K562 (cell line): ENCODE data around the gene PPIC. TPM values are rescaled to one million over a fixed set of nuclear protein-coding genes. Genes with fewer than 3 reads are reported as not detected.

ENCODE experiments used
- ATAC-seq: fragments of 200-7000 bp; cut with Tn5 transposase; 3 replicates; pipeline ENCODE4 v1.9.1; 2020; ENCODE audit warnings: moderate library complexity
- BruUV-seq: library from RNA; stranded (reverse); fragments of 400-500 nt; replicated peaks from 2 replicates; lab custom pipeline; 2021; lab: Mats Ljungman, UMichigan
- CTCF ChIA-PET: fragments of 300-600 bp; formaldehyde crosslinking; extraction: SDS; loops from one replicate; lab custom pipeline; 2021; ENCODE audit warnings: low intra/inter-chr PET ratio; lab: Yijun Ruan, JAX
- POLR2A ChIA-PET: fragments of 300-600, 350-650 bp; sonication (Branson Sonifier 250); formaldehyde crosslinking; extraction: SDS; loops from one replicate; lab custom pipeline; 2021; ENCODE audit warnings: antibody characterized with exemption, inconsistent platforms; lab: Yijun Ruan, JAX
- DNase-seq, 4 experiments: peaks; one replicate each; pipeline versions ENCODE4 v3.0.0 to v3.0.0-alpha.2; 2011 to 2018; ENCODE audit warnings: low spot score in 3 of 4, mixed read lengths in 3 of 4; ENCODE audit errors: extremely low read depth in 1 of 4
- FAIRE-seq: peaks from 2 replicates; lab custom pipeline; 2011; peaks lifted over from hg19 to GRCh38; lab: Jason Lieb, UNC
- H2AFZ ChIP-seq: 2 replicates; pipeline ENCODE4 v1.6.0; 2011; ENCODE audit warnings: low read depth, low read length, control low read depth, inconsistent platforms
- H3K27ac ChIP-seq: fragments of 200-600 bp; 3 replicates; pipeline ENCODE4 v1.8.0; 2011; ENCODE audit warnings: low read depth, mild to moderate bottlenecking, control low read depth, inconsistent platforms, low read length, moderate library complexity, mixed read lengths; ENCODE audit errors: extremely low read depth
- H3K27me3 ChIP-seq, 2 experiments: fragments of 300-600 bp in 1 of 2; 2 replicates in 1 of 2; 3 replicates in 1 of 2; pipeline versions ENCODE4 v1.6.0 to v1.8.0; 2011; ENCODE audit warnings: inconsistent platforms in 2 of 2, low read length in 2 of 2, mild to moderate bottlenecking in 1 of 2, mixed read lengths in 1 of 2, moderate library complexity in 1 of 2; ENCODE audit not compliant: control insufficient read depth in 2 of 2, insufficient read depth in 2 of 2
- H3K36me3 ChIP-seq: fragments of 300-600 bp; 3 replicates; pipeline ENCODE4 v1.8.0; 2011; ENCODE audit warnings: mild to moderate bottlenecking, low read length, inconsistent platforms; ENCODE audit not compliant: control insufficient read depth, insufficient read depth
- H3K4me1 ChIP-seq, 2 experiments: fragments of 200-600 bp in 1 of 2; replicated peaks in 1 of 2; 2 replicates in 1 of 2; 3 replicates in 1 of 2; pipeline versions ENCODE4 v1.5.1 to v1.8.0; 2011; ENCODE audit warnings: inconsistent platforms in 2 of 2, low read length in 2 of 2, mild to moderate bottlenecking in 1 of 2, mixed read lengths in 1 of 2, moderate library complexity in 1 of 2; ENCODE audit not compliant: control insufficient read depth in 2 of 2, insufficient read depth in 2 of 2
- H3K4me2 ChIP-seq: 2 replicates; pipeline ENCODE4 v1.6.1; 2011; ENCODE audit warnings: low read length, control low read depth, inconsistent platforms, mixed read lengths; ENCODE audit not compliant: insufficient read depth
- H3K4me3 ChIP-seq: fragments of 200-600 bp; sonication (generic), shearing (Covaris generic); 2 replicates; pipeline ENCODE4 v1.5.1; 2016; ENCODE audit warnings: control low read depth, inconsistent platforms
- H3K79me2 ChIP-seq: fragments of 200-600 bp; 3 replicates; pipeline ENCODE4 v1.8.0; 2011; ENCODE audit warnings: low read length, inconsistent platforms; ENCODE audit not compliant: control insufficient read depth, insufficient read depth
- H3K9ac ChIP-seq, 2 experiments: 2 replicates each; pipeline versions ENCODE4 v1.6.0 to v1.6.1; 2011; ENCODE audit warnings: low read depth in 2 of 2, low read length in 2 of 2, control low read depth in 1 of 2, inconsistent platforms in 1 of 2, mild to moderate bottlenecking in 1 of 2, mixed read lengths in 1 of 2; ENCODE audit not compliant: insufficient read depth in 1 of 2
- H3K9me1 ChIP-seq: one replicate; pipeline ENCODE4 v1.6.0; 2011; ENCODE audit warnings: inconsistent platforms, mild to moderate bottlenecking, low read length, moderate library complexity; ENCODE audit not compliant: control insufficient read depth, insufficient read depth
- H3K9me3 ChIP-seq: replicated peaks from 2 replicates; pipeline ENCODE4 v1.5.1; 2011; ENCODE audit warnings: low read depth, low read length, inconsistent platforms; ENCODE audit not compliant: control insufficient read depth, insufficient read depth
- H4K20me1 ChIP-seq: replicated peaks from 2 replicates; pipeline ENCODE4 v1.6.1; 2011; ENCODE audit warnings: low read length, inconsistent platforms, mixed read lengths; ENCODE audit not compliant: control insufficient read depth, insufficient read depth
- ADNP ChIP-seq: fragments of 200-800 bp; sonication (Bioruptor generic); IDR thresholded peaks from 2 replicates; pipeline ENCODE4 v1.6.1; 2016; ENCODE audit warnings: missing genetic modification characterization, missing compliant biosample characterization
- CHCHD3 ChIP-seq: fragments of 250-450 bp; sonication (Bioruptor Pico); IDR thresholded peaks from 2 replicates; pipeline ENCODE4 v2.1.2; 2022; ENCODE audit warnings: mild to moderate bottlenecking
- ELF2 ChIP-seq: fragments of 250-450 bp; sonication (Bioruptor Pico); IDR thresholded peaks from 2 replicates; pipeline ENCODE4 v1.5.0; 2021; ENCODE audit warnings: mild to moderate bottlenecking
- EZH2 ChIP-seq: IDR thresholded peaks from 2 replicates; pipeline ENCODE4 v1.6.1; 2012; ENCODE audit warnings: low read depth, mild to moderate bottlenecking, inconsistent platforms, low read length, borderline replicate concordance
- HCFC1 ChIP-seq: IDR thresholded peaks from 2 replicates; pipeline ENCODE4 v1.6.1; 2012; ENCODE audit warnings: low read depth, low read length, improper control_type of control experiment
- HSF4 ChIP-seq: fragments of 250-450 bp; sonication (Bioruptor Pico); IDR thresholded peaks from 2 replicates; pipeline ENCODE4 v2.1.2; 2022; ENCODE audit warnings: mild to moderate bottlenecking, moderate library complexity, borderline replicate concordance
- KDM5B ChIP-seq: fragments of 200-600 bp; sonication (generic); IDR thresholded peaks from 2 replicates; pipeline ENCODE4 v1.6.1; 2012; ENCODE audit warnings: low read depth, mild to moderate bottlenecking, moderate library complexity, low read length, control low read depth, inconsistent platforms; ENCODE audit not compliant: insufficient replicate concordance
- MXI1 ChIP-seq: IDR thresholded peaks from 2 replicates; pipeline ENCODE4 v1.6.1; 2011; ENCODE audit warnings: low read depth, mild to moderate bottlenecking, improper control_type of control experiment, low read length
- ZNF830 ChIP-seq: fragments of 250-450 bp; sonication (Bioruptor Pico); IDR thresholded peaks from 2 replicates; pipeline ENCODE4 v1.5.0; 2021; ENCODE audit warnings: mild to moderate bottlenecking
- WGBS: fragments of 100-300 bp; shearing (Covaris generic); methylation state at CpG from one replicate; pipeline ENCODE4 v1.1.6; 2016; ENCODE audit warnings: low coverage, mixed read lengths; ENCODE audit not compliant: insufficient coverage; ENCODE audit errors: missing lambda C conversion rate; 5-methylcytosine and 5-hydroxymethylcytosine counted together
- in situ Hi-C: fragments of 300-500 bp; cut with MboI; formaldehyde crosslinking; loops from 4 replicates; pipeline ENCODE4 v1.15.0; 2018; ENCODE audit warnings: inconsistent platforms, mixed read lengths
- intact Hi-C: fragments of 100-400 bp; cut with micrococcal nuclease; formaldehyde crosslinking; loops from 2 replicates; pipeline ENCODE4 v1.14.2; 2022
- polyA plus RNA-seq, 8 experiments: library from polyadenylated mRNA; depleted of rRNA in 4 of 8; stranded (reverse) in 5 of 8; unstranded in 3 of 8; fragments of >200 nt; fragmentation: Nextera tagmentation in 2 of 8; fragmentation: Illumina TruSeq in 1 of 8; extraction: Ambion mirVana in 2 of 8; extraction: Trizol in 1 of 8; gene quantifications; 2 replicates each; pipeline versions ENCODE4 v1.2.1 to v1.2.3, GENCODE V29; 2011 to 2014; ENCODE audit warnings: inconsistent platforms in 1 of 8, missing spikeins in 1 of 8
- total RNA-seq, 7 experiments: library from RNA; depleted of rRNA in 6 of 7; stranded (reverse); fragments of >200 nt in 6 of 7; fragmentation: Illumina TruSeq in 2 of 7; extraction: Trizol in 2 of 7; gene quantifications; 2 replicates each; pipeline versions ENCODE4 v1.2.1 to v1.2.3, GENCODE V29; 2011 to 2021; ENCODE audit warnings: low replicate concordance in 1 of 7
- TF ChIP-seq, protein P1 (sequence below), 2 experiments: fragments of 450-650 bp in 1 of 2; IDR thresholded peaks; 2 replicates each; pipeline ENCODE4 v1.6.1; 2011 to 2017; ENCODE audit warnings: low read depth in 2 of 2, antibody characterized with exemption in 1 of 2, borderline replicate concordance in 1 of 2, low read length in 1 of 2, mild to moderate bottlenecking in 1 of 2, mixed read lengths in 1 of 2; ENCODE audit not compliant: control insufficient read depth in 1 of 2
- TF ChIP-seq, protein P2 (sequence below), 2 experiments: fragments of 450-650 bp; IDR thresholded peaks; 2 replicates each; pipeline ENCODE4 v1.6.1; 2016
- TF ChIP-seq, protein P3 (sequence below): fragments of 250-450 bp; sonication (Bioruptor Pico); IDR thresholded peaks from 2 replicates; pipeline ENCODE4 v1.8.0; 2022; ENCODE audit warnings: moderate library complexity, mild to moderate bottlenecking, inconsistent platforms
- TF ChIP-seq, protein P4 (sequence below), 2 experiments: fragments of 450-650 bp in 1 of 2; sonication (generic) in 1 of 2; formaldehyde crosslinking in 1 of 2; IDR thresholded peaks in 1 of 2; conservative IDR thresholded peaks in 1 of 2; 2 replicates each; pipeline versions ENCODE4 v1.6.1 to v1.8.1; 2016 to 2023; ENCODE audit warnings: mild to moderate bottlenecking in 2 of 2, moderate library complexity in 2 of 2, inconsistent platforms in 1 of 2, missing genetic modification reagents in 1 of 2

The PPIC gene
- total and polyA plus RNA-seq, 9 of the 15 experiments (the other 6 are each of a cell fraction or from before 2014, with no cell fraction given): 1.3 to 4.5 (median 2.8) TPM

DNA sequence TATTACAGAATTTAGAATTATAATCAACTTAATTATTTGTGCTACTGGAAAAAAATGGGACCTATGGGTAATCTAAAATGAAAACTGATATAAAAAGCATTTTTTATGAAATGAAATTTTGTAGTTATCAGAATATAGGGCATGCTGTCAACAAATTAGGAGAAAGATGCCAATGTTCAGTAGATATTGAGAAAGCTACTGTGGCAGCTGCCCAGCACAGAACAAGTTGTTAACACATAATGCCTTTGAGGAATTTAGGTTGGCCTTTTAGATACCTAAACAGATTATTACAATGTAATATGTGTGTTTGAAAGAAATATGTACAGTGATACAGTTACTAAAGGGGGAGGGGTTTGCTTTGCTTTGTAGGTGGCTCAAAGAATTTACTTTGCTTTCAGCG lies 54.1 kb downstream of the PPIC start (continued):
- no peak for TF ChIP-seq HCFC1
- TF ChIP-seq, protein P1, sequence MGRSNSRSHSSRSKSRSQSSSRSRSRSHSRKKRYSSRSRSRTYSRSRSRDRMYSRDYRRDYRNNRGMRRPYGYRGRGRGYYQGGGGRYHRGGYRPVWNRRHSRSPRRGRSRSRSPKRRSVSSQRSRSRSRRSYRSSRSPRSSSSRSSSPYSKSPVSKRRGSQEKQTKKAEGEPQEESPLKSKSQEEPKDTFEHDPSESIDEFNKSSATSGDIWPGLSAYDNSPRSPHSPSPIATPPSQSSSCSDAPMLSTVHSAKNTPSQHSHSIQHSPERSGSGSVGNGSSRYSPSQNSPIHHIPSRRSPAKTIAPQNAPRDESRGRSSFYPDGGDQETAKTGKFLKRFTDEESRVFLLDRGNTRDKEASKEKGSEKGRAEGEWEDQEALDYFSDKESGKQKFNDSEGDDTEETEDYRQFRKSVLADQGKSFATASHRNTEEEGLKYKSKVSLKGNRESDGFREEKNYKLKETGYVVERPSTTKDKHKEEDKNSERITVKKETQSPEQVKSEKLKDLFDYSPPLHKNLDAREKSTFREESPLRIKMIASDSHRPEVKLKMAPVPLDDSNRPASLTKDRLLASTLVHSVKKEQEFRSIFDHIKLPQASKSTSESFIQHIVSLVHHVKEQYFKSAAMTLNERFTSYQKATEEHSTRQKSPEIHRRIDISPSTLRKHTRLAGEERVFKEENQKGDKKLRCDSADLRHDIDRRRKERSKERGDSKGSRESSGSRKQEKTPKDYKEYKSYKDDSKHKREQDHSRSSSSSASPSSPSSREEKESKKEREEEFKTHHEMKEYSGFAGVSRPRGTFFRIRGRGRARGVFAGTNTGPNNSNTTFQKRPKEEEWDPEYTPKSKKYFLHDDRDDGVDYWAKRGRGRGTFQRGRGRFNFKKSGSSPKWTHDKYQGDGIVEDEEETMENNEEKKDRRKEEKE (IDR thresholded peaks at IDR 0.05; ENCODE audit: borderline replicate concordance in 1 of 2, control insufficient read depth in 1 of 2, low read depth in 2 of 2, low read length in 1 of 2): no peak
- TF ChIP-seq CHCHD3: no peak

DNA sequence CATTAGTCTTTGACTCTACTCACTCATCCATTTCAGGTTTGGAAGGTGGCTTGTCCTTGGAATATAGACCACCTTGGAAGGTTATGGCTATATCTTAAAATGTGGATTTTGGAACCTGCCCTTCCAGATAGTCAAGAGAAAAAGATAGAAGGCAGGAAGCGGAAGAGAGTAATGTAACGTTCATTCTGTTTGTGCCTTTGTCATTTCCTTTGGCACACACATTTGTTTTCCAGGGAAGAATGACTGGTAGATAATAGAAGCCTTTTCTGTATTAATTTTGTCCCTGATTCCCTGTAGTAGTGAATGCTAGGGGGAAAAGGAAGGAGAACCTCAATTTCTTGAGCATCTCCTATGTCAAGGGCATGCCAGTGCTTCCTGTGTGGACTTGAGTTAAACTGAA lies 54.7 kb downstream of the PPIC start:
- H3K9me3 ChIP-seq: no peaks in the 10 kb centered on the region
- H4K20me1 ChIP-seq: no peaks in the 10 kb centered on the region
- H2AFZ ChIP-seq: no peak overlapping the region
- H3K27ac ChIP-seq: no peak overlapping the region
- H3K9me1 ChIP-seq: no peaks in the 10 kb centered on the region
- no peak for DNase-seq
- no TSS peak for BruUV-seq
- in situ Hi-C loops (no loop called here), intact Hi-C loops (no loop called here)
- ChIA-PET CTCF (no interaction called here), POLR2A (no interaction called here)
- H3K27me3 ChIP-seq: peaks cover 6 to 14% of the 10 kb centered on the region in 2 experiments; a peak in 4 of 5 replicates
- no peaks in the 10 kb centered on the region for H3K36me3 ChIP-seq
- FAIRE-seq: peak; percentile 40
- no peaks in the 10 kb centered on the region for H3K79me2 ChIP-seq
- H3K4me1 ChIP-seq: no peaks in the 10 kb centered on the region
- H3K9ac ChIP-seq: no peak overlapping the region
- no peak overlapping the region for H3K4me2 ChIP-seq
- H3K4me3 ChIP-seq: no peak overlapping the region
- no peak for ATAC-seq
- 6% methylated on average over 2 of the region's 2 CpGs for WGBS
- TF ChIP-seq MXI1 (no peak), ELF2 (no peak), KDM5B (no peak), ZNF830 (CRISPR knock-in tag) (no peak), EZH2 (no peak), HSF4 (CRISPR knock-in tag) (no peak), ADNP (no peak)
- TF ChIP-seq, protein P2, sequence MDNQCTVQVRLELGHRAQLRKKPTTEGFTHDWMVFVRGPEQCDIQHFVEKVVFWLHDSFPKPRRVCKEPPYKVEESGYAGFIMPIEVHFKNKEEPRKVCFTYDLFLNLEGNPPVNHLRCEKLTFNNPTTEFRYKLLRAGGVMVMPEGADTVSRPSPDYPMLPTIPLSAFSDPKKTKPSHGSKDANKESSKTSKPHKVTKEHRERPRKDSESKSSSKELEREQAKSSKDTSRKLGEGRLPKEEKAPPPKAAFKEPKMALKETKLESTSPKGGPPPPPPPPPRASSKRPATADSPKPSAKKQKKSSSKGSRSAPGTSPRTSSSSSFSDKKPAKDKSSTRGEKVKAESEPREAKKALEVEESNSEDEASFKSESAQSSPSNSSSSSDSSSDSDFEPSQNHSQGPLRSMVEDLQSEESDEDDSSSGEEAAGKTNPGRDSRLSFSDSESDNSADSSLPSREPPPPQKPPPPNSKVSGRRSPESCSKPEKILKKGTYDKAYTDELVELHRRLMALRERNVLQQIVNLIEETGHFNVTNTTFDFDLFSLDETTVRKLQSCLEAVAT (IDR thresholded peaks at IDR 0.05): no peak
- TF ChIP-seq, protein P3, sequence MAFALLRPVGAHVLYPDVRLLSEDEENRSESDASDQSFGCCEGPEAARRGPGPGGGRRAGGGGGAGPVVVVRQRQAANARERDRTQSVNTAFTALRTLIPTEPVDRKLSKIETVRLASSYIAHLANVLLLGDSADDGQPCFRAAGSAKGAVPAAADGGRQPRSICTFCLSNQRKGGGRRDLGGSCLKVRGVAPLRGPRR (CRISPR knock-in tag): no peak
- TF ChIP-seq, protein P4, sequence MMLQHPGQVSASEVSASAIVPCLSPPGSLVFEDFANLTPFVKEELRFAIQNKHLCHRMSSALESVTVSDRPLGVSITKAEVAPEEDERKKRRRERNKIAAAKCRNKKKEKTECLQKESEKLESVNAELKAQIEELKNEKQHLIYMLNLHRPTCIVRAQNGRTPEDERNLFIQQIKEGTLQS (IDR thresholded peaks at IDR 0.05): no peak
- TF ChIP-seq, protein P4 (CRISPR knock-in tag; conservative IDR thresholded peaks at IDR 0.05): no peak
